KMS-11 (cell line): ENCODE data around the gene WFDC1.

Experiments used
- H2AFZ ChIP-seq: fragments of 200-600 bp; sonication (generic); 2 replicates; pipeline ENCODE4 v1.6.1; 2016; ENCODE audit warnings: antibody characterized with exemption, mixed run types, low read depth
- H3K27ac ChIP-seq: fragments of 200-600 bp; sonication (generic); 2 replicates; pipeline ENCODE4 v1.6.1; 2016; ENCODE audit warnings: mild to moderate bottlenecking, mixed run types
- H3K27me3 ChIP-seq: fragments of 200-600 bp; sonication (generic); 2 replicates; pipeline ENCODE4 v1.6.1; 2017; ENCODE audit warnings: mild to moderate bottlenecking, low read depth, mixed run types, moderate library complexity; ENCODE audit not compliant: insufficient read depth
- H3K36me3 ChIP-seq: fragments of 200-600 bp; sonication (generic); 2 replicates; pipeline ENCODE4 v1.6.1; 2017; ENCODE audit warnings: mild to moderate bottlenecking, mixed run types; ENCODE audit not compliant: insufficient read depth
- H3K4me1 ChIP-seq: fragments of 200-600 bp; sonication (generic); 2 replicates; pipeline ENCODE4 v1.6.1; 2016; ENCODE audit warnings: mild to moderate bottlenecking, low read depth, mixed run types; ENCODE audit not compliant: poor library complexity, severe bottlenecking
- H3K4me2 ChIP-seq: fragments of 200-600 bp; sonication (generic); 2 replicates; pipeline ENCODE4 v1.7.0; 2016; ENCODE audit warnings: mild to moderate bottlenecking, mixed run types
- H3K4me3 ChIP-seq: fragments of 200-600 bp; sonication (generic); IDR thresholded peaks from 2 replicates; pipeline ENCODE4 v1.6.1; 2017; ENCODE audit warnings: low read depth, low read length, mixed read lengths; ENCODE audit not compliant: insufficient read depth
- H3K79me2 ChIP-seq: fragments of 200-600 bp; sonication (generic); 2 replicates; pipeline ENCODE4 v1.6.1; 2016; ENCODE audit warnings: low read depth, mixed run types; ENCODE audit not compliant: insufficient read depth
- H3K9ac ChIP-seq: fragments of 200-600 bp; sonication (generic); 2 replicates; pipeline ENCODE4 v1.6.1; 2016; ENCODE audit warnings: mild to moderate bottlenecking, mixed run types
- H4K20me1 ChIP-seq: fragments of 200-600 bp; sonication (generic); 2 replicates; pipeline ENCODE4 v1.6.1; 2016; ENCODE audit warnings: mild to moderate bottlenecking, mixed run types; ENCODE audit not compliant: insufficient read depth
- TF ChIP-seq, protein P1 (sequence below): fragments of 200-600 bp; sonication (generic); conservative IDR thresholded peaks from 2 replicates; pipeline ENCODE4 v1.6.1; 2017; ENCODE audit warnings: low read depth, mild to moderate bottlenecking, antibody characterized with exemption, low read length, moderate library complexity, mixed read lengths

The WFDC1 gene

GRCh38 chr16:84314373-84314772, 19.7 kb downstream of the WFDC1 start:
- H3K27ac ChIP-seq, result no peak overlapping the region
- TF ChIP-seq, protein P1, sequence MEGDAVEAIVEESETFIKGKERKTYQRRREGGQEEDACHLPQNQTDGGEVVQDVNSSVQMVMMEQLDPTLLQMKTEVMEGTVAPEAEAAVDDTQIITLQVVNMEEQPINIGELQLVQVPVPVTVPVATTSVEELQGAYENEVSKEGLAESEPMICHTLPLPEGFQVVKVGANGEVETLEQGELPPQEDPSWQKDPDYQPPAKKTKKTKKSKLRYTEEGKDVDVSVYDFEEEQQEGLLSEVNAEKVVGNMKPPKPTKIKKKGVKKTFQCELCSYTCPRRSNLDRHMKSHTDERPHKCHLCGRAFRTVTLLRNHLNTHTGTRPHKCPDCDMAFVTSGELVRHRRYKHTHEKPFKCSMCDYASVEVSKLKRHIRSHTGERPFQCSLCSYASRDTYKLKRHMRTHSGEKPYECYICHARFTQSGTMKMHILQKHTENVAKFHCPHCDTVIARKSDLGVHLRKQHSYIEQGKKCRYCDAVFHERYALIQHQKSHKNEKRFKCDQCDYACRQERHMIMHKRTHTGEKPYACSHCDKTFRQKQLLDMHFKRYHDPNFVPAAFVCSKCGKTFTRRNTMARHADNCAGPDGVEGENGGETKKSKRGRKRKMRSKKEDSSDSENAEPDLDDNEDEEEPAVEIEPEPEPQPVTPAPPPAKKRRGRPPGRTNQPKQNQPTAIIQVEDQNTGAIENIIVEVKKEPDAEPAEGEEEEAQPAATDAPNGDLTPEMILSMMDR, result no peak
- no peak overlapping the region for H2AFZ ChIP-seq

GRCh38 chr16:84314814-84315213, 20.1 kb downstream of the WFDC1 start:
- H3K4me1 ChIP-seq, result no peaks in the 10 kb centered on the region
- H3K27me3 ChIP-seq, result peaks cover 12% of the 10 kb centered on the region; the same call in 1 of the 2 replicates
- no peak overlapping the region for H3K4me3 ChIP-seq
- TF ChIP-seq, protein P1, result no peak
- H2AFZ ChIP-seq, result no peak overlapping the region
- H3K79me2 ChIP-seq, result no peaks in the 10 kb centered on the region
- H3K36me3 ChIP-seq, result no peaks in the 10 kb centered on the region
- H3K27ac ChIP-seq, result no peak overlapping the region
- H4K20me1 ChIP-seq, result no peaks in the 10 kb centered on the region
- no peak overlapping the region for H3K4me2 ChIP-seq
- H3K9ac ChIP-seq, result no peak overlapping the region

More at GRCh38 chr16:84314373-84314772, 19.7 kb downstream of the WFDC1 start:
- H3K36me3 ChIP-seq, result no peaks in the 10 kb centered on the region
- H3K4me3 ChIP-seq, result no peak overlapping the region
- H3K4me2 ChIP-seq, result no peak overlapping the region
- H3K4me1 ChIP-seq, result no peaks in the 10 kb centered on the region
- no peak overlapping the region for H3K9ac ChIP-seq
- H4K20me1 ChIP-seq, result no peaks in the 10 kb centered on the region
- no peaks in the 10 kb centered on the region for H3K79me2 ChIP-seq
- peaks cover 12% of the 10 kb centered on the region; the same call in 1 of the 2 replicates for H3K27me3 ChIP-seq

GRCh38 chr16:84315422-84315821, 20.7 kb downstream of the WFDC1 start:
- H3K27me3 ChIP-seq, result peaks cover 12% of the 10 kb centered on the region; the same call in 1 of the 2 replicates
- no peaks in the 10 kb centered on the region for H3K79me2 ChIP-seq
- no peak overlapping the region for H3K9ac ChIP-seq
- H3K4me3 ChIP-seq, result no peak overlapping the region
- H3K4me1 ChIP-seq, result no peaks in the 10 kb centered on the region
- no peaks in the 10 kb centered on the region for H4K20me1 ChIP-seq
- no peaks in the 10 kb centered on the region for H3K36me3 ChIP-seq
- TF ChIP-seq, protein P1, result no peak
- H3K4me2 ChIP-seq, result no peak overlapping the region
- no peak overlapping the region for H3K27ac ChIP-seq
- H2AFZ ChIP-seq, result no peak overlapping the region

DNA sequence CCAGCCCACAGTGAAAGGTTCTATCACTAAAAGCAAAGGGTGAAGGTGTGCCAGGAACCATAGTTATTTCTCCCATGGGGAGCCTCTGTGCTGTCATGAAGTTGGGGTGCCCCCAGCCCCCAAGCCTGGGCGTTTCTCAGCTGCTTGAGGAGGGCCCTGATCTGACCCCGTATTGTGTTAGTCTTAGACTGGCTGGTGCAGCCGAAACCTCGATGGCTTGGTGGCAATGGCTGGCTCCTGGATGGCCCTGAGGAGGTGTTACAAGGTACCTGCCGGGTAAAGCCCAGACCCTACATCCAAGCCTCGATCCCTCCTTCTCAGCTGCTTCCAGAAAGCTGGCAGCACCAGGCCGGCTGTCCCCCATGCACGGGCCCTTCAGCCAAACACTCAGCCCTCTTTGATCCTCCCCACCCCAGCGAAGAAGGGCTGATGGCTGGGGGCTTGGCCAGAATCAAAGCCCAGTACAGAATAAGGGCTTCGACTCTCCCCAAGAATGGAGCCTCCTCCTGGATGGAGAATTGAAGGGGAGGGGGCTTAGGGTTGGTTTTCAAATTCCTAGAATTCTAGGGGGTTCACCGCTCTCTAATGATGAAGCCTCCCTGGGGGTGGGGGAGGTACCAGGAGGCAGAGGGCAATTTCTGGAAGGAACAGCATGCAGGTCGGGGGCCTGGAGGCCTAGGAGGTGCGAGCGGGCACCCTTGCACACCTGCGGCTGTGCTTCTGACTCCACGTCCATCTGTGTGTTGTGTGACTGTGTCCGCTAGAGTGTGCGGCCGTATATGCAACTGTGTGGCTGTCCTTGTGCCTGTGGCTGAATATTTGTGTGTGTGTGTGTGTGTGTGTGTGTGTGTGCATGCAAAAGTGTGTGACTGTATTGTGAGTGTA, 23.7 kb downstream of the WFDC1 start:
- Histone ChIP-seq H3K27ac (no peak overlapping the region), H3K9ac (no peak overlapping the region), H3K4me3 (no peak overlapping the region), H3K27me3 (peaks cover 14% of the 10 kb centered on the region; the same call in 1 of the 2 replicates), H3K4me1 (no peaks in the 10 kb centered on the region), H3K4me2 (no peak overlapping the region), H2AFZ (no peak overlapping the region), H4K20me1 (no peaks in the 10 kb centered on the region), H3K79me2 (no peaks in the 10 kb centered on the region), H3K36me3 (no peaks in the 10 kb centered on the region)
- TF ChIP-seq, protein P1, result no peak
